HG03175 (cell line): ENCODE data around the gene URGCP.

Experiments used
- ATAC-seq: cut with Tn5 transposase; IDR thresholded peaks from one replicate; pipeline ENCODE4 v1.9.1; 2021; ENCODE audit warnings: mild to moderate bottlenecking, moderate library complexity; ENCODE audit not compliant: unreplicated experiment

URGCP gene, protein sequence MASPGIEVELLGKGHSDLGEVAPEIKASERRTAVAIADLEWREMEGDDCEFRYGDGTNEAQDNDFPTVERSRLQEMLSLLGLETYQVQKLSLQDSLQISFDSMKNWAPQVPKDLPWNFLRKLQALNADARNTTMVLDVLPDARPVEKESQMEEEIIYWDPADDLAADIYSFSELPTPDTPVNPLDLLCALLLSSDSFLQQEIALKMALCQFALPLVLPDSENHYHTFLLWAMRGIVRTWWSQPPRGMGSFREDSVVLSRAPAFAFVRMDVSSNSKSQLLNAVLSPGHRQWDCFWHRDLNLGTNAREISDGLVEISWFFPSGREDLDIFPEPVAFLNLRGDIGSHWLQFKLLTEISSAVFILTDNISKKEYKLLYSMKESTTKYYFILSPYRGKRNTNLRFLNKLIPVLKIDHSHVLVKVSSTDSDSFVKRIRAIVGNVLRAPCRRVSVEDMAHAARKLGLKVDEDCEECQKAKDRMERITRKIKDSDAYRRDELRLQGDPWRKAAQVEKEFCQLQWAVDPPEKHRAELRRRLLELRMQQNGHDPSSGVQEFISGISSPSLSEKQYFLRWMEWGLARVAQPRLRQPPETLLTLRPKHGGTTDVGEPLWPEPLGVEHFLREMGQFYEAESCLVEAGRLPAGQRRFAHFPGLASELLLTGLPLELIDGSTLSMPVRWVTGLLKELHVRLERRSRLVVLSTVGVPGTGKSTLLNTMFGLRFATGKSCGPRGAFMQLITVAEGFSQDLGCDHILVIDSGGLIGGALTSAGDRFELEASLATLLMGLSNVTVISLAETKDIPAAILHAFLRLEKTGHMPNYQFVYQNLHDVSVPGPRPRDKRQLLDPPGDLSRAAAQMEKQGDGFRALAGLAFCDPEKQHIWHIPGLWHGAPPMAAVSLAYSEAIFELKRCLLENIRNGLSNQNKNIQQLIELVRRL

GRCh38 chr7:43906331-43907010 is at the start of gene URGCP:
Gene URGCP (minus strand): TSS chr7:43906596. CDS start chr7:43906575, 21 bp downstream.
- ATAC-seq: peak; percentile 83

GRCh38 chr7:43956027-43956426 is 49.6 kb upstream of the URGCP start:
- no peak for ATAC-seq

- ATAC-seq: no peak
These were observed 48.3 kb upstream of the URGCP start for GRCh38 chr7:43954524-43955228.

DNA sequence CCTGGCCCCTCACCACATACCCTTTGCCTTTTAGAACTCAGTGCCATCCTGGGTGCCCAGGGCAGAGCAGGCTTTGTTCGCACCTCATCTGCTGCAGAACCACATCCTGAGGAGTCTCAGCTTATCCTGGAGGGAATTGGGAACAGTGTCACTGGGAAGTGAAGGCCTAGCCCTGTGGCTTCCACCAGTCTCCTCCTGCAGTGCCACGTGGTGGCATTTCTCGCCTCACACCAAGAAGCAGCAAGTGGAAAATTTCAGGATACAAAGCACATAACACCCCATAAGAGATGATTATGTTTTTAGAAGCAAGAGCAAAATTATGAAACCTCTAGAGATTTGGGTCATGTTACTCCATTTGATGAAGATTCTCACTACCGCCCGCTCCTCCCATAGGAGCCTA is 46.7 kb upstream of the URGCP start:
- ATAC-seq: no peak

DNA sequence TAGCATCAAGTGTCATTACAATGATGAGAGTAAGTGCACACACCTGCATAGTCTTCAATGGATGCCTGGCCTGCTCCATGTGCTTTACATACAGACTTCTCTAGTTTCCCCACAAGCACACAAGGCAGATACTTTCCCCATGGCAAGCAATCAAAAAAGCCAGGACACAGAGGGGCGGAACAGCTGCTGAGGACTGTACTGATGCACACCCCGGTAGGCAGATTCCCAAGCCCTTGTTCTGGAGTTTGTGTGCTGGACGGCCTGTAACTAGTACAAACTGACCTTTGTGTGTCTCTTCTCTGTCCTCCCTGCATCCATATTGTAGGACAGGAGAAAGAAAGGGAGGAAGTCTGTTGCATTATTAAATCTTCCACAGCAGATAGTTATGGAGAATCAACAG is 45.6 kb upstream of the URGCP start:
- no peak for ATAC-seq

GRCh38 chr7:43944286-43944685 is 37.9 kb upstream of the URGCP start:
- no peak for ATAC-seq

DNA sequence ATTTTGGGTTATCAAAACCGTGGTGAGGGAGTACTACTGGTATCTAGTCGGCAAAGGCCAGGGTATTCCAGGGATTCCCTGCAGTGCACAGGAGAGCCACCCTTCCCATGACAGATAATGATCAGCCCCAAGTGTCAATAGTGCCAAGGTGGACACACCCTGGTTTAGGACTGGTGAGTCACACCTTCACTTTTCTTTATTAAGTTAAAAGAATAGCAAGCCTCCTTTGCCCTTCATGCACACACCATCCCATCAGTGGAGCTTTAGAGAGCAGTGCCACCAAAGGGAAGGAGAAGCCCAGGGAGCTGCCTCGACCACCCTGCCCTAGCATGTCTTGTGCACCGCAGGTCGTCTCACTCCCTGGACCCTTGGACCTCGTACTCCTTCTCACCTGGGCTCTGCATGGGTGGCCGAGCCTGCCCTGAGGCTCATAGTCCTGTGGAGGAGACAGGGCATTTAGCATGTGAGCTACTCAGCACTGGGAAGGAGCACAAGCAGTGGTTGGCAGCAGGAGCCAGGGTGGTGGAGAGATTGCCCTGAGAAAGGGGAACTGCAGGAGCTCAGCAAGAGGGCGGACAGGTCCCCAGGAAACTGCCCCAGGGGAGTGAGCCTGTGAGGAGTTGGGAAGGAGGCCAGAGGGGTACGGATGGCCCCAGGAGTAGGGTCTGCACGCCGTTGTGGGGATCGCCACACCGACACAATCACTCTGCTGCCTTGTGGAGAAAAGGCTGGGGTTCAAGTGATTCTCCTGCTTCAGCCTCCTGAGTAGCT is 37.2 kb upstream of the URGCP start:
- no peak for ATAC-seq

- ATAC-seq: no peak
These were observed 36.6 kb upstream of the URGCP start for GRCh38 chr7:43942997-43943396.

DNA sequence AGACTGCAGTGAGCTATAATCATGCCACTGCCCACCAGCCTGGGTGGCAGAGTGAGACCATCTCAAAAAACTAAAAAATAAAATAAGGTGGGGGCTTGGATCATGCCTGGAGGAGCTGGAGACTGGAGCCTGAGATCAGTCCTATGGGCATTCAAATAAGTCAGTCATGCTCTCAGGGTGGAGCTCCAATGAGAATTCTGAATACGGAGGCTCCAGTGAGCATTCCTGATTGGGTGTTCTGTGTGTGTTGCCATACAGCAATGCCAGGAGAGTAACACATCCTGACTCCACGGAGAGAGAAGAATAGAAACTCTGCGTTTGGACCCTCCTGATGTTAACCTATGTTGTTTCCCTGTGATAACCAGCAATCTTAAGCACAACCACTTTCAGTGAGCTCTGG is 35.9 kb upstream of the URGCP start:
- ATAC-seq: no peak

GRCh38 chr7:43938892-43939482 is 32.6 kb upstream of the URGCP start:
- ATAC-seq: no peak

DNA sequence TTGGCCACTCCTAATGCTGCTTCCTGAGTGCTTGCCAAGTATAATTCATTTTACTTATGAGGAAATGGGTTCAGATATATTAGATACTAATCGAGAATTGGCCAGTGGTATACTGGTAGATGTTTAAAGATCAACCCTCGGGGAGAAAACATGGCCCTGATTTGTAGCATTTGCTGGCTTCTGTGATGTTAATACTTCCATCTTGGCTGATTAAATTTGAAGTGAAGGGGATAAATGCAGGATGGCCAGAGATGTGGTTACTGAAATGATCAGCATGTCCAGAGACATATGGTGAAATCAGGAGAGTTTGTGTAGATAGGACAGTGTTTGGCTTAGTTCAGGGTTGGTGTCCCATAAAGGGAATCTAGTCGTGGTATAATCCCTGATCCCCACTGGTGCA is 31.0 kb upstream of the URGCP start:
- ATAC-seq: no peak

- ATAC-seq: no peak
These were observed 27.6 kb upstream of the URGCP start for GRCh38 chr7:43933902-43934560.

GRCh38 chr7:43931346-43931745 is 24.9 kb upstream of the URGCP start:
- no peak for ATAC-seq

GRCh38 chr7:43929529-43930457 is 23.4 kb upstream of the URGCP start:
- no peak for ATAC-seq

DNA sequence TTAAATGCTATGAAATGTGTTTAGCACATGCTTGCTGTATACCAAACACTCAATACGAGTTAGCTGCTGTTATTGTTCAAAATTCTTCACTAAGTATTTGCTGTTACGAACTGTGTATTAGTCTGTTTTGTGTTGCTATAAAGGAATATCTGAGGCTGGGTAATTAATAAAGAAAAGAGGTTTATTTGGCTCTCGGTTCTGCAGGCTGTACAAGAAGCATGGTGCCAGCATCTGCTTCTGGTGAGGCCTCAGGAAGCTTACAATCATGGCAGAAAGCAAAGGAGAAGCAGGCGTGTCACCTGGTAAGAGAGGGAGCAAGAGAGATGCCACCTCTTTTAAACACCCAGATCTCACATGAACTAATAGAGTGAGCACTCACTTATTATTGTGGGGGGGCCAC is 21.4 kb upstream of the URGCP start:
- ATAC-seq: no peak

DNA sequence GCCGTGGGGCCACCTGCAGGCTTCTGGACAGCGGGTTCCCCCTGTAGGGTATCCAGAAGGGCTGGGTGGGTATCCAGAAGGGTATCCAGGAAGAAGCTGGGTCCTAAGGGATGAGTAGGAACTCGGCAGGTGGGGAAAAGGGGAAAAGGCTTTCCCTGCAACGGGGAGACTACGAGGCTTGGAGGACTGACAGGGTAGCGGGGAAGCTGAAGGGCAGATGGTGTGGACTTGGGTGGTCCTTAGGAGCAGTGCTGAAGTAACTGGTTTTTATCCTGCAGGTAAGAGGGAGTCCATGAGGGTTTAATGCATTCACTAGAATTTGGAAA is 20.4 kb upstream of the URGCP start:
- peak; percentile 19 for ATAC-seq

DNA sequence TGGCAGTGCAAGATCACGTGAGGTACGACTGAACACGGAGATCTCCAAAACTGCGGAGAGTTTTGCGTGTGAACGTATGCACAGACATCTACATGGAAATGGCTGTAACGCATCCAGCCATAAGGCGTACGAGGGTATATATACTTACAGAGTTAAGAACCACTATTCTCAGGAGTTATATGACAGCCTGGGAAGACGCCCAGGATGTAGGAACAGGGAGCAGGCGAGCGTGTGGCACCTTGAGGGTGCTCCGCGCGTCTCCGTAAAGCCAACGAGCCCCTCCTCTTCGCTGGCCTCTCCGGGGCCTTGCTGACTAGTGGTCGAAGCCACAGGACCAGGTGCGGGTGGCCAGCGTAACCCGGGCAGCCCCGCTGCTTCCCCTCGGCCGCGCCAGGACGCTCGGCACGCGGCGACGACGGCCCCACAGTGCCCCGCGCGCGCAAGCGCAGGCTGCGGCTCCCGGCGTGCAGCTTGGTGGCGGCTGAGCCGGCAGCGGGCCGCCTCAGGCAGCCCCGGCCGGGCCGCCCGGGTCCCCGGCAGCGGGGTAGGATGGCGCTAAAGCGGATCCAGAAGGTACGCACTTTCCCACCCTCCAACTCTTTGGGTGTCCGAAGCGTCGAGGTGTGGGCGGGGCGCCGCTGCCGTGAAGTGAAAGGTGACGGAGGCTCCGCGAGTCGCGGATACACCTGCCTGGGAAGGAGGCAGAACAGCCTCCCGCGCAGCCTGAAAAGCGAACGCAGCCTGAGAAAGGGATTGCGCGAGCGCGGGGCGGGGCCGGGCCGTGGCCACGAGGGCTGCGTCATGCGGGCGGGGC is 19.8 kb upstream of the URGCP start, which contains the start of gene UBE2D4:
Gene UBE2D4, plus strand, starts transcription at position 453 of the 814 bp plus-strand sequence. Its CDS starts 97 bp downstream, at position 550.
- peak; percentile 92 for ATAC-seq
